Measurements from ENCODE around the gene ARHGAP42.

DNA sequence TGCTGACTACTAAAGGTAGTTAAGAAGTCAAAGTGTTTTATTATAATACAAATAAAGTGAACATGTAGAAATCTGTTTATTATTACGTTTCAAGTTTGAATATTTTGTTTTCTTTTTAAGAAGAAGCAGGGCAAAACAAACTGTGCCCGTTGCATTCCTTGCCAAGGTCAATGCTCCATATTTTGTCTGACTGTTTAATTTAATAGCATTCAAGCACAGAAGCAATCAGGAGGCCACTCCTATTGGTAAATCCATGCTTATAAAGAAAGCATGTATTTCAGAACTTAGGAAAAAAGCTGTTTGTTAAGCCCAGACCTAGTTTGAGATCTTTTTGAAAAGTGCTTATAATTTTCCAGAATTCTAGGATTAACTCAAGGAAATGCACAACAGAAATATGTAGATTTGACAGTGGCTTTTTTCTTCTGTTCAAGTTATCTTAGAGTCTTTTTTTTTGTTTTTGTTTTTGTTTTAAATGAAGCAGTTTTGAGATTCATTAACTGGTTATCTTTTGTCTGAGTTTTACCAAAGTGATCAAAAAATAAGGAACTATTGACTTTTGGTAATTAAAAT is 51.7 kb downstream of the ARHGAP42 start:
- no peak for TF ChIP-seq TCF4 (CRISPR knock-in tag; IDR thresholded peaks at IDR 0.05; ENCODE audit: borderline replicate concordance)
- TF ChIP-seq PPARA (CRISPR knock-in tag; IDR thresholded peaks at IDR 0.05; ENCODE audit: borderline replicate concordance): no peak
- no peak for TF ChIP-seq RARB (CRISPR knock-in tag; IDR thresholded peaks at IDR 0.05)
- TF ChIP-seq GLIS3 (CRISPR knock-in tag; IDR thresholded peaks at IDR 0.05): no peak
- TF ChIP-seq ZNF8 (CRISPR knock-in tag; IDR thresholded peaks at IDR 0.05): no peak
- TF ChIP-seq ZNF70 (CRISPR knock-in tag; IDR thresholded peaks at IDR 0.05): no peak
- no peak for TF ChIP-seq ZNF565 (CRISPR knock-in tag; conservative IDR thresholded peaks at IDR 0.05; ENCODE audit: low read depth)
- TF ChIP-seq ESRRG (CRISPR knock-in tag; IDR thresholded peaks at IDR 0.05): no peak
- no peak for TF ChIP-seq ZC3H10 (CRISPR knock-in tag; IDR thresholded peaks at IDR 0.05)
- TF ChIP-seq, protein P1, sequence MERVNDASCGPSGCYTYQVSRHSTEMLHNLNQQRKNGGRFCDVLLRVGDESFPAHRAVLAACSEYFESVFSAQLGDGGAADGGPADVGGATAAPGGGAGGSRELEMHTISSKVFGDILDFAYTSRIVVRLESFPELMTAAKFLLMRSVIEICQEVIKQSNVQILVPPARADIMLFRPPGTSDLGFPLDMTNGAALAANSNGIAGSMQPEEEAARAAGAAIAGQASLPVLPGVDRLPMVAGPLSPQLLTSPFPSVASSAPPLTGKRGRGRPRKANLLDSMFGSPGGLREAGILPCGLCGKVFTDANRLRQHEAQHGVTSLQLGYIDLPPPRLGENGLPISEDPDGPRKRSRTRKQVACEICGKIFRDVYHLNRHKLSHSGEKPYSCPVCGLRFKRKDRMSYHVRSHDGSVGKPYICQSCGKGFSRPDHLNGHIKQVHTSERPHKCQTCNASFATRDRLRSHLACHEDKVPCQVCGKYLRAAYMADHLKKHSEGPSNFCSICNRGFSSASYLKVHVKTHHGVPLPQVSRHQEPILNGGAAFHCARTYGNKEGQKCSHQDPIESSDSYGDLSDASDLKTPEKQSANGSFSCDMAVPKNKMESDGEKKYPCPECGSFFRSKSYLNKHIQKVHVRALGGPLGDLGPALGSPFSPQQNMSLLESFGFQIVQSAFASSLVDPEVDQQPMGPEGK (CRISPR knock-in tag; IDR thresholded peaks at IDR 0.05; ENCODE audit: borderline replicate concordance): no peak
